Measurements from ENCODE around the gene ATP6V0D1. TPM values are rescaled to one million over a fixed set of nuclear protein-coding genes. Genes with fewer than 3 reads are reported as not detected.

Gene ATP6V0D1
- total and polyA plus RNA-seq, 2 of the 4 experiments (the other 2 are of a cell fraction) = 112 to 124 TPM

- no TSS peak for BruUV-seq (replicated peaks)
- peaks cover 5% of the 10 kb centered on the region; the same call in 1 of the 2 replicates for H3K4me1 ChIP-seq (ENCODE audit: control insufficient read depth, insufficient read depth, low read length)
- no peak overlapping the region for H3K18ac ChIP-seq (ENCODE audit: low read depth, low read length)
- WGBS, 2 experiments (ENCODE audit: extremely low coverage in 2 of 2, insufficient read length in 1 of 2) = 96% methylated on average over 17 of the region's 27 CpGs; no CpG with 5 or more reads in 1 of the 2 experiments
- no peak for DNase-seq
- no peak overlapping the region for H3K56ac ChIP-seq (ENCODE audit: extremely low read depth, insufficient read depth, low read length)
- H2AK9ac ChIP-seq (replicated peaks; ENCODE audit: low read depth, low read length, poor library complexity) = no peak overlapping the region
- in situ Hi-C loops (cut with MboI; ENCODE audit: low sequenced_read_pairs) = no loop called here
- H3K4me3 ChIP-seq (ENCODE audit: insufficient read depth, low read depth, low read length) = no peak overlapping the region
- H4K5ac ChIP-seq (ENCODE audit: low read depth, low read length) = no peak overlapping the region
- no peaks in the 10 kb centered on the region for H3K9me3 ChIP-seq (ENCODE audit: control insufficient read depth, insufficient read depth, low read length)
- H4K20me1 ChIP-seq (ENCODE audit: insufficient read depth, low read length) = no peaks in the 10 kb centered on the region
- H3K27me3 ChIP-seq (ENCODE audit: control insufficient read depth, insufficient read depth, low read length) = peaks cover 24% of the 10 kb centered on the region
- dilution Hi-C loops (cut with HindIII; ENCODE audit: low sequenced_read_pairs, unreplicated experiment) = no loop called here
- ChIA-PET POLR2A (ENCODE audit: unreplicated experiment) (no interaction called here), CTCF (no interaction called here)
- H2AFZ ChIP-seq (replicated peaks; ENCODE audit: low read length, poor library complexity) = no peak overlapping the region
- no peak overlapping the region for H3K9ac ChIP-seq (ENCODE audit: low read depth, low read length)
- H3K4me2 ChIP-seq (ENCODE audit: low read depth, low read length) = no peak overlapping the region
- no peak overlapping the region for H2BK120ac ChIP-seq (ENCODE audit: low read depth, low read length)
- no peak overlapping the region for H3K23ac ChIP-seq (ENCODE audit: low read depth, low read length)
- ATAC-seq (ENCODE audit: low read depth) = no peak
- no peaks in the 10 kb centered on the region for H3K36me3 ChIP-seq (ENCODE audit: control insufficient read depth, insufficient read depth, low read length)
- intact Hi-C loops (cut with micrococcal nuclease) = loop anchor here (5.0 kb wide), 1 partner anchor 143 kb away; the partner anchor contains the start of genes FHOD1 and SLC9A5
- H2AK5ac ChIP-seq (ENCODE audit: low read depth, low read length) = no peak overlapping the region
- H3K14ac ChIP-seq (replicated peaks; ENCODE audit: low read depth, low read length) = no peak overlapping the region
- H4K8ac ChIP-seq (ENCODE audit: low read depth in 2 of 2, low read length in 2 of 2) = no peak overlapping the region
- H4K91ac ChIP-seq (ENCODE audit: insufficient read depth, low read depth, low read length) = no peak overlapping the region
- H3K4ac ChIP-seq (ENCODE audit: low read depth, low read length) = no peak overlapping the region
- no peak overlapping the region for H2BK15ac ChIP-seq (ENCODE audit: low read depth, low read length)
- no peaks in the 10 kb centered on the region for H3K79me1 ChIP-seq (ENCODE audit: low read depth in 1 of 2, low read length in 2 of 2)
- no peak for TF ChIP-seq MAFK (IDR thresholded peaks at IDR 0.05; ENCODE audit: low read depth, low read length)
- no peak for TF ChIP-seq FOS (IDR thresholded peaks at IDR 0.05; ENCODE audit: low read depth, low read length)
- TF ChIP-seq POLR2A (IDR thresholded peaks at IDR 0.05; ENCODE audit: low read depth, low read length) = no peak
- no peak for TF ChIP-seq RAD21 (IDR thresholded peaks at IDR 0.05; ENCODE audit: low read length)
- TF ChIP-seq CEBPB (IDR thresholded peaks at IDR 0.05; ENCODE audit: low read depth, low read length) = no peak
- no peak for TF ChIP-seq BHLHE40 (IDR thresholded peaks at IDR 0.05; ENCODE audit: low read depth, low read length)
- TF ChIP-seq RFX5 (IDR thresholded peaks at IDR 0.05; ENCODE audit: low read depth, low read length) = no peak
- H3K27ac ChIP-seq (ENCODE audit: insufficient read depth, low read length) = no peak overlapping the region
- no peak overlapping the region for H2BK5ac ChIP-seq (ENCODE audit: low read depth, low read length, poor library complexity, severe bottlenecking)
- H2BK20ac ChIP-seq (ENCODE audit: low read depth, low read length) = no peak overlapping the region
- peaks cover 5% of the 10 kb centered on the region; the same call in 1 of the 2 replicates for H3K9me1 ChIP-seq (ENCODE audit: insufficient read depth, low read length)
Measured at GRCh38 chr16:67389911-67390815, 90.8 kb downstream of the ATP6V0D1 start.
